NCI-H1694 (cell line): Measurements from ENCODE around the gene FKBP11.

Experiments
- DNase-seq: peaks from one replicate; lab custom pipeline; 2025; lab: John Stamatoyannopoulos, UW

The FKBP11 gene

DNA sequence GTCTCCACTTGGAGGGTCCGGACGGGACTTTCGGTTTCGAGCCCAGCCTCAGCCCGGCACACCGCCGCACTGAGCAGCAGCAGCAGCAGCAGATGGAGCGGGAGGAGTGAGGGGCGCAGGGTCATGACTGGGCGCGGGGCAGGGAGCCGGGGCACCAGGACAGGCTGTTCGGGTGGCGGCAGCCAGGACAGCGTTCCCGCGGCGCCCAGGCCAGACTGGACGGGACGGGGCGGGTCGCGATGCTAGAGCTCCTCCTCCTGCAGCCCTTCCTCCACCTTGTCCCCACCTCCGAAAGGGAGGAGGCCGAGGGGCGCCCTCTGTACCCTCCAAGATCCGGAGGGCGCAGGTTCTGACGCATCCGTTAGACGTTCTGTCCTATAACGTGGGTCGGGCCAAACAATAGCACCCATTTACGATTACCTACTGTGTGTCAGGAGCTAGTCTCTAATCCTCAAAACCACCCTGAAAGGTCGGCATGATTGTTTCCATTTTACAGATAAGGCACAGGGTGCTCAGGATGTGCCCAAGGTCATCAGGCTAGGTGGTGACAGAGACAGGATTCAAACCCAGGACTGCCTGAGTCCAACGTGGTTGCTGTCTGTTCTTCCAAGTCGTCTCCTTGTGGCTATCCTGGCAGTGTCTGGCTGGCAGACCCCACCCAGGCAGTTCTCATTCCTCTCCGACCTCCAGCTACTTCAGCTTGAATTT is at the start of gene FKBP11:
FKBP11 (minus strand) TSS at position 189 of the 708 bp plus-strand sequence; CDS start at position 125, 64 bp downstream.
- no peak for DNase-seq

DNA sequence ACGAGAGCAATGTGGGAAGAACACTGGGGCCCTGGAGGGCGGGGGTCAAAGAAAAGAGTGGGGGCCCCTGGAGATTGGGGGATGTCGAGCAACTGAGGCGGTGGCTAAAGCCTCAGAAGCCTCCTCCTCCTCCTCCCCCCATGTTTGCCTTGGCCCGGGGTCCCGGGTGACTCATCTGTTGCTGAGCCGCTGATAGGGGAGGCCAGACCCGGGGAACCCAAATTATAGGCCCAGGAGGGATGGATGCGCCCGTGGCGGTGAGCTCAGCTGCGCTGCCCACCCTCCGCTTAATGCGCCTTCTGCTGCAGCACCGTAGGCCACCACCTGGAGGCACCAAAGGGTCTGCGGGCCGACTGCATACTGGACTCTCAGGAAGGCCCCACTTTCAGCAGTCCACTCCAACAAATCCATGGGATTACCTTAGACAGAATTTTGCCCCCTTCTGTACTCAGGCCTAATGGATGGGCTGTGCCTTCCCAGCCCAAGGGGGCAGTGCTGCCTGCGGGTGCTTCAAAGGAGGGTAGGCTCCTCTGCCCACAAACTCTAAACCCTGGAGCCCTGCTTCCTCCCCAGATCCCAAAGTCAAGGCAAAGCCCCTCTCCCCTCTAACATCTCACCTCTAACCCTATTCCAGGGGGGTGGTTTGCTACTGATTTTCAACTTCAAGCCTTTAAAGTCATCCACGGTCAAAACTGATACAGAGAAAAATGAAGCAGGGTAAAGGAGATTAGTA is 48.8 kb upstream of the FKBP11 start:
- no peak for DNase-seq

DNA sequence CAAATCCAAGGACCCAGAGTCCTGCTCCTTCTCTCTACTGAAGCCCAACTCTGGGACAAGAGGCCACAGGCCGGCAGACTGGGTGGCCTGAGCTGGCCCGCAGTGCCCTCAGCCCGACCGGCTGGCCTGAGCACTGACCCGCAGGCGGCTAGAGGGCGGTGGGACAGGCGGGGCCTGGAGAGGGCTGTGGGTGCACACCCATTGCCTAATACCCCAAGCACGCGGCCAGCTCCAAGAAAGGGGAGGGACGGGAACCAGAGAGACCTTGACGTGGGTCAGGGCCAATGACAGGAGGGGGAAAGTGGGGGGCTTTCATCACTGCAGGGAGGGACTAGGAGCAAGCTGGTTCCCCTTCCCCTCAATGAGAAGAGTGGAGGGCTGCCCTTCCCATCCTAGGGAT is 48.2 kb upstream of the FKBP11 start:
- no peak for DNase-seq

DNA sequence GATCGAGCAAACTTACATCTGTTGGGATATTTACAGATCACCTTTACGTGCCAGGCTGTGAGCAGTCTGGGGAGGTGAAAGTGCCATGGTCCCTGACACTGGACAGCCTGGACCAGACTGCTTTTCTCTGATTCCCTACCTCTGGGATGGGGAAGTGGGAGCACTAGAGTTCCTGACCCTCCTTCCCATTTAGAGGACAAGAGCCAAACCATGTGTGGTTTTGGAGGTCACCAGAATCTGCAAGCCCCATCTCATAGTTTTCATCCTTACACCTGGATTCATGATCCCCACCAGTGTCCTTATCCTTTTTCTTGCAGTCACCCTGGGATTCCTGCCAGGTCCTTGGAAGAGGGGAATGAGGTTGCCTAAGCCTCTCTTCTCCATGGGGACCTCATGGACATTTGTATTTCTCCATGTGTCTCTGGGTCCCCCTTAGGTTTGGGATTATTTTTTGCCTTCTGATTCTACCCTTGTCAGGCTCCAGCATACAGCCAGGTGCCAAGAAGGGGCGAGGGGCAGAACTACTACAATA is 47.7 kb upstream of the FKBP11 start:
- no peak for DNase-seq

DNA sequence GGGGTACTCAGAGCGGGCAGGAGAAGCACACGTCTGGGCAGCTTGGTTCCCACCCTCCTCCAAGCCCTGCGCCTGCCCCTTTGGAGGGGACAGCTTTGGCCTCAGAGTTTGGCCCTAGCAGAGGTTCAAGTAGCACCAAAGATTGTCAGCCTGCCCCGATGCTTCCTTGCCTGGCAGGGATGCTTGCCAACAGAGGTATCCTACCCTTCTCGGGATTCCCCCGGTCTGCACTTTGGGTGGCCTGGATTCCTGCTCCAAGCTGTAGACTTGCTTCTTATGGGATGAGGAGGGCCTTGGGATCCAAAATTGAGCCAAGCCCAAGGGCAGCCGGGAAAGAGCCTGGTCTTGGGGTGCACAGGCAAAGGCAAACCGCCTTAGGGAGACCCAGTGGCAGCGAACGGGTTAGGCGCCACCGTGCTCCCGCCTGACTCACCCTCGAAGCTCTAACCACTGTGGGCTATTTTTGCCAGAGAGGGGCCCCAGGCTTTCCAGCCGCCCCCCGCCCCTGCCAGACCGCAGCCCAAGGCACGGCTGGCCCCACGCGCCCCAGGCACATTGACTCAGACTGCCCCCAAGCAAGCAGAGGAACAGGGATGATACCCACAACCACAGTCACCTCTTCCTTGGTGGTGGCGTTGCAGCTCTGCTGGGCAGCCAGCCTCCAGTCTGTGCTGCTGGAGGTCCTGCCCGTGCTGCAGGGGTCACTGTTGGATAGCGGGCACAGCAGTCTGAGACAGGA is 47.1 kb upstream of the FKBP11 start:
- no peak for DNase-seq

DNA sequence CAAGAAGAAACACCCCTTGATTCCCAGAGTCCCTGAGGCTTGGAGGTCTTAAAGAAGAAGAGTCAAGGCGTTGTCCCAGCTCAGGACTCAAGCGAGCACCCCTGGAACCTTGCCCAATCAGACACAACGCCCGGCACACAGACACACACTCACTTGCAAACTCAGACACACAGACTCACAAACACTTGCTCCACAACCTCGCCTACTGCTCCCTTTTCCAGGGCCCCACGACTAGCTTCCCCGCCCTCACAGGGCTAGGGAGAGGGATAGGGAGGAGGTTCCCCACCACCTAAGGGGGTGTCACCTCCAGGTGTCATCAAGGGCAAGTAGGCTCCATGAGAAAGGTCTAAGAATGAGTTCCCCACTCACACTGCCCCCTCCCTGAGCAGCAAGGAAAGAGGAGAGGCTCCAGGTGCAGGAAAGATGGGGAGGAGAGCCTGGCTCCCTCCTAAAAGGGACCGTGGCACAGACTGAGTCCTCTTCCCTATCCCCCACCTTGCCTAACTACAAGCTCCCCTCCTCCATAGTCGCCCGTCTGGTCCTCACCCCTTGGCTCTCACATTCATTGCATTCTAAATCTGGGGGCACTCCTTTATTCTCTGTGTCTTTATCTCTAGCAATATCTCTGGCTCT is 45.5 kb upstream of the FKBP11 start:
- no peak for DNase-seq

DNA sequence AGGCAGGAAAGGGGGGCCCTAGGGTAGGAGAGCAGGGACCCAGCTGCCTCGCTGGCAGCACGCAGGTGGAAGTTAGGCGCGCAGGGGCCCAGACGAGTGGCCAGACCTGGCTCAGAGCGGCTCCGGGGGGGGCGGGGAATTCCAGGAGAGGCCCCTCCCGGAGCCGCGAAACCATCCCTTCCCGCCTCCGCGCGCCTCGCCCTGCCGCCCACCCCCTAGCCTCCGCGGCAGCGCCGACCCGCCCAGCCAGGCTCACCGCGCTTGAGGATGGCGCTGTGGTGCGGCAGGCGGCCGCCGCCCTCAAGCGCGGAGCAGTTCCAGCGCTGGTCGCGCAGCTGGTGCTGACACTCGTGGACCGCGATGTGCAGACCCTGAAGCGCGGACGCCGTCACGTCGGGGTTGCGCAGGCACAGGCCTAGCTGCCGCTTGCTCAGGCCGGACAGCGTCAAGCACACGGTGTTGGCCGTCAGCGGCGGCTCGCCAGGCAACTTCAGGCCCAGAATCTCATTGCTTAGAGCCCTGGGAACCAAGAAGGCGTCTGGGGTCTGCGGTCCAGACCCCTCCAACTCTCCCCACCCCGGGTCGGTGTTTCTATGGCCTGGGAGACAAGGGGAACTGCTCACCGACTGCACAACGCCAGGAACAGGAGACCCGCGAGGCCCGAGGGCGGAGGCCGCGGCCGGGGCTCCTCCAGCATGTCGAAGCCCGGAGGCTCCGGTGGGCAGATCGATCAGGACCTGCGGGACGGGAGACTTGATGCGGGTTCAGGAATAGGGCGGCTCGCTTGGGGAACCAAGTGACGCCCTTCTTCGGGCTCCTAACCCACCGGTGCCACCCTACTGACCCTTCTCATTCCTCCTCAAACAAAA is 44.8 kb upstream of the FKBP11 start:
- DNase-seq = no peak

DNA sequence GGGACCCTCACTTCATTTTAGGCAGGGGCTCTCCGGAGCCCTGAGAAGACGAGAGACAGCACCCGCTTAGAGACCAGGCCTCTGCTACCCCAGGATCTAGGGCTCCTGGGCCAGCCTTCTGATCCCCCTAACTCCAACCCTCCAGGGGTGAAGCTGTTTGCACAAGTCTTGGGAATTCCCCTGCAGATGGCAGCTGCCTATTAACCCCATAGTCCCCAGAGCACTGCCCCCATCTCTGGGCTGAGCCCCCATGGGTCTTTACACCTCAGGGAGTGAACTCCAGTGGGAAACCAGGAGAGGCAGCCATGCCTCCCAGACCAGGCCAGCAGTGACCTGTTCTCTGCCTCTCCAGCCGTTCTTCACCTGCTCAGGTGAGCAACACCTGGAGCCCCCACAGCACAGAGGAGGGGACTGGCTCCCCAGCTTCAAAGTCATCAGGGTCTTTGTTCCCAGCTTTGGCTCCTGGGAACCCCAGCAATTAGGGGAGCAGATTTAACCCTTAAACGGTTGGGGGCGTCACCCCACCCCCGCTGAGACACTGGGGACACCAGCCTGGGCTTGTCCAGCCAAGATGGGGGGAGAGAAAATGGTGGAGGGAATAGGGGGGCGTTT is 44.0 kb upstream of the FKBP11 start:
- no peak for DNase-seq

DNA sequence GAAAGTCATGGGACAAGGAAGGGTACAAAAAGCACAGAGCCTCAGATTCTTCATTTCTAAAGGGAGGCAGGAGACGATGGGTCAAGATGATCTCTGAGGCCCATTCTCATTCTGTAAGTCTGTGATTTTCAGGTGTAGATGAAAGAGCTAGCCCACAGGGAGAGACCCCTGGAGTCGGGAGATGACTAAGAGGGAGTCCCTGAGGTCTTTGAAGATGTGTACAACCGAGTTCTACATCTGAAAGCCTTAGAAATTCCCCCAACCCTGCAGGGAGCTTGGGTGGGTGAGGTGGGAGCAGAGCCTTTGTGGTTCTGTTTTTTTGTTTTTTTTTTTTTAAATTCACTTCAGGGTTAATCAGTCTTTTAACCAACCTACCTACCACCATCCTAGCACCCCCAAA is 43.2 kb upstream of the FKBP11 start:
- no peak for DNase-seq

DNA sequence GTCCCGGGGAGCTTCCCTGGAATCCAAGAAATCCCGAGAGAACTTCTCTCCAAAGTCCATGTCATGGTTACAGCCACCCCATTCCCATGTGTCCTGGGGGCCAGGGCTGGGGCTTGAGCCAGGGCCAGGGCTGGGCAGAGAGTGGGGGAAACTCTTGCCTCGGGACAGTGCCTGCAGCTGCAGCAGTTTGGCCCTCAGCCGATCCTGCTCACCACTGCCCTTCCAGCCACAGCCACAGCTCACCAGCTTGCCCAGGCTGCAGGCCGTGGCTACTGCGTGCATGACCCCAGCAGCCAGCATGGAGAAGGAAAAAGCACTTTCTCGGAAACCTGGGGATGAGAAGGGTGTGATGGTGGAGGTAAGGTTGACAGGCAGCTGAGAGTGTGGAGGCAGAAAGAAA is 42.7 kb upstream of the FKBP11 start:
- no peak for DNase-seq

DNA sequence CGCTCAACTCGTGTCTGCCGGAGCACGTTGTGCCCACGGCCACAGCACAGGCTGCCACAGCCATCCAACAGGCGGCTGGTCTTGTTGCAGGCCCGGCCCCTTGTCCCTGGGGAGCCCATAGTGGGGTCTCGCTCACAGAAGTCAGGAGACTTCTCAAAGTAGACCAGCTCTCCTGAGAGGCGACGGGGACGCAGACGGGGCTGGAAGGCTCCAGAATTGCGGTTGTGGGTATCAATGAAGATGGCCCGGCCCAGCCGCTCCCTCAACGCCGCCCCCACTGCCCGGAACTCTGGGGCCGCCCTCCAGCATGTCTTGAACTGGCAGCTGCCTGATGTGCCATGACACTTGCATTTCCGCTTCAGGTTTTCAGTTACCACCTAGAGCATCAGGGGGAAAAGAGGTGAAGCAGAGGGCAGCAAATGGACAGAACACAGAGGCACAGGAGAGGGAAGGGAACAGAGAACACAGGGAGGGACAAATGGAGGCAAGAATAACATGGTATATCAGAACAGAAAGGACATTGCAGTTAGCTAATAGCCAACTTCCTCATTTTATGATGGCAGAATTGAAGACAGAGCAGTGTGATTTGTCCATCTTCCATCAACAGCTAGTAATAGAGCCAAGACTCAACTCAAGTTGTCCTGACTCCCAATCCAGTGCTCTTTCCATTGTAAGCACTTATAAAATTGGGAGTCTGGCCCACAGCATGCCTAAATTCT is 41.0 kb upstream of the FKBP11 start:
- no peak for DNase-seq

DNA sequence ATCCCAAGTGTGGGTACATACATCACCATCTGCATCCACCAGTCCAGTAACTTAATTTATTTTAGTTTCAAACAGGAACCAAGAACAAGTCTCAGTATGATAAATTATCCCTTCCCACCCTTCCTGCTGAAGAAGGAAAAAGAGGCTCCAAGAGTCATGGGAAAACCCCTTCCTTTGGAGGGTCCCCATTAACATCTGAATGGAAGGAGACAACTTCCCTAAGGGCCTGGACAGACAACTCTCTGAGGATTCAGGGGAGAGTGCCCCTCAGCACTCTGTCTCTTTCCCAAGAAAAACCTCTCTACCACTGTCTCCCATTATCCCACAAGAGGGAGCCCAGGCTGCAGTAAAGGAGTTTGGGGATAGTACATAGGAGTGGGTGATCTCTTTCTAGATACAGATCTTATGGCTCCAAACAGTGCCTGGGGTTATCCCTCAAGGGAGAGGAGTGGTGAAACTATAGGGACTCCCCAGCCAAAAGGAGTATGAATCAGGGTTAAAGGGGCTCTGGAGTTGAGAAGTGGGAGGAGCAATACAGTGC is 40.1 kb upstream of the FKBP11 start:
- DNase-seq = no peak

DNA sequence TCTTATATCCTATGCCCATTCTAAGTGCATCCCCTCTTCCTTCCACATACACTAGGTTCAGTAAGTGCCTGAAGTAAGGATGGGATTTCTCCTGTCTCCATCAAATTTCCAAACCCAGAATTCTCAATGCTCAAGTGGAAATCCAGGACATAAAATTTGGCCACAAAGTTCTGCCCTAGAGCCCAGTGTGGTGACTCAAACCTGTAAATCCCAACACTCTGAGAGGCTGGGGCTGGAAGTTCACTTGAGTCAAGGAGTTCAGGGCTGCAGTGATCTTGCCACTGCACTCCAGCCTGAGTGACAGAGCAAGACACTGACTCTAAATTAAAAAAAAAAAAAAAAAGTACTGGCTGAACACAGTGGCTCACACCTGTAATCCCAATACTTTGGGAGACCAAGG is 36.5 kb upstream of the FKBP11 start:
- DNase-seq = no peak

DNA sequence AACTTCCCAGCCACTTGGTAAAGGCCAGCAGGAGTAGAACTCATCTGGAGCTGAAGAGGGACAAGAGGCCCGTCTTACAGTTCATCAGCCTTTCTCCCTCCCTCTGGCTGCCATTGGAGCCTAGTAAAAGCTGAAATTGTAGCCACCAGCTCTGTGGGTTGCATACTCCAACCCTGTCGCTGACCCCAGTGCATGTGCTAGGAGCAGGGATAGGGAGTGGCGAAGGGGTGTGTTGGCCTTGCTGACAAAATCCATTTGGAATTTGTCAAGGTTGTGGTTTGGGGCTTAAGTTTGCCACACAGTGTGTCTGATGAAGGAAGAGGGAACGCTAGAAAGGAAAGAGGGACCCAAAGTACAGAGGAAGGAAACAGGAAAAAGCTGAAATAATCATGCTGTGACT is 36.0 kb upstream of the FKBP11 start:
- no peak for DNase-seq

DNA sequence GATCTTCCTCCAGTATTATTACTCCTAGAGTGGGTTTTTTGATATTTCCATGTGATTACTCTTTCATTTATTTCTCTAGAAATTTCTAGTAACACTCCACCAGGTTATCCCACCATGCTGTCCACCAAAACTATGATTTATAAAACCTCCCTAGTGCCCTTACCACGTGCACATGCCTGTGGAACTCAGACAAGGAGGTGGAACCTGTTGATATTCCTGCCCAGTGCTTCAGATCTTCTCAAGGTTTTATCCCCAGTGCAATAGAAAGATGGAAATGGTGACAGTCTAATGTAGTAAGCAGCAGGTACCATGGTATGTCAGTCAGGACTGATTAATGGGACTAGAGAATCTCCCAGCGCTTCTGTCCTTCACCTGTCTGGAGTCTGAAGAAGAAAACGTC is 35.5 kb upstream of the FKBP11 start:
- DNase-seq = no peak

DNA sequence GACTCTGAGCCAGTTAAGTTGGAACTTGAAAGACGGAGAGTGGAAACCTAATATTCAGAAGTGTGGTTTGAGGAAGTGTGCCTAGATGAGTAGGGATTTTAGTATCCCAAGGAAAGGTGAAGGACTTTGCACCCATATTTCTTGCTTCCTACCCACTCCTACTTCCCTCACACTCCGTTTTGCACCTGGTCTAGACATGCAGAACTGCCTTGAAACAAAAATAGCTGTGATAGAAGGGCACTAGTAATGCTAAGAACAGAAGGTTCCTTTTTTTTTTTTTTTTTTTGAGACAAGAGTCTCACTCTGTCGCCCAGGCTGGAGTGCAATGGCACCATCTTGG is 32.7 kb upstream of the FKBP11 start:
- no peak for DNase-seq

DNA sequence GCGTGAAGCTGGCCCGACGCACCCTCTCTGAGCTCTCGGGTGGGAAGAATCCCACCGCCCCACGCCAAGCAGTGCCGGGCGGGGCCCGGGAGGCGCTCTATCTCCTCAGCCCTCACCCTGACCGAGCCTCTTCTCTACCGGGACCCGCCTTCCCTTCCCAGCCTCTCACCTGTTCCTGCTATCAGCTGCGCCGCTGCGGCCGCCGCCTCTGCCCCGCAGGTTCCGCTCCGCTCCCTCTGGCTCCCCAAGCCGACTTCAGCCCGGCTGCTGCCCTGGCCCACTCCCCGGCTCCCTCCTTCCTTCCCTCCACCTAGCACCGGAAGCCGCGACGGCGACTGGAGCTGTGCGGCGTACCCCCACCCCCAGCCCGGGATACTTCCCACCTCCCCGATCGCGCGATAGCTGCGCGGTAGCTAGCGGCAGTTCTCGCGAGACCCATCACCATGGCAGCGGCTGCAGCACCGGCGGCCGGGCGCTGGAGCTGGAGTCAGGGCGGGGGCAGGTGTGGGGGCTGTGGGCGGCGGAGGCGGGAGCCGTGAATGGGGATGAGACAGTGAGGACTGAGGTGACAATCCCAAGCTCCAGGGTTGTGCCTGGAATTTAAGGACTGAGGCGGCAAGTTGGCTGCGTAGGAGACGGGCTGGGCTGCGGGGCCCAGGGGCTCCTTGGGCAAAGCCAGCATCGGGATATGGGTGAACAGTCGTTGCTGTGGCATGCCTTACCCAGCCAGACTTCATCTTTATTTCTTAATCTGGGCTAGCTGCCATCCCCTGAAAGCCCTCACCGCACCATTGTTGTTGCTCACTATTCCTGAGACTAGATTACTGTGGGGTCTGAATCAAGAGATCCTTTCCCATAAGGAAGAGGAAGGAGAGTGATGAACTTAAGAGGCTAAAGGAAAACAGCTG is 32.1 kb upstream of the FKBP11 start, which contains the start of gene ARF3:
ARF3 (minus strand) TSS at position 347 of the 908 bp plus-strand sequence. CDS start 16,392 bp downstream, outside the sequence.
- DNase-seq = peak; percentile 84

DNA sequence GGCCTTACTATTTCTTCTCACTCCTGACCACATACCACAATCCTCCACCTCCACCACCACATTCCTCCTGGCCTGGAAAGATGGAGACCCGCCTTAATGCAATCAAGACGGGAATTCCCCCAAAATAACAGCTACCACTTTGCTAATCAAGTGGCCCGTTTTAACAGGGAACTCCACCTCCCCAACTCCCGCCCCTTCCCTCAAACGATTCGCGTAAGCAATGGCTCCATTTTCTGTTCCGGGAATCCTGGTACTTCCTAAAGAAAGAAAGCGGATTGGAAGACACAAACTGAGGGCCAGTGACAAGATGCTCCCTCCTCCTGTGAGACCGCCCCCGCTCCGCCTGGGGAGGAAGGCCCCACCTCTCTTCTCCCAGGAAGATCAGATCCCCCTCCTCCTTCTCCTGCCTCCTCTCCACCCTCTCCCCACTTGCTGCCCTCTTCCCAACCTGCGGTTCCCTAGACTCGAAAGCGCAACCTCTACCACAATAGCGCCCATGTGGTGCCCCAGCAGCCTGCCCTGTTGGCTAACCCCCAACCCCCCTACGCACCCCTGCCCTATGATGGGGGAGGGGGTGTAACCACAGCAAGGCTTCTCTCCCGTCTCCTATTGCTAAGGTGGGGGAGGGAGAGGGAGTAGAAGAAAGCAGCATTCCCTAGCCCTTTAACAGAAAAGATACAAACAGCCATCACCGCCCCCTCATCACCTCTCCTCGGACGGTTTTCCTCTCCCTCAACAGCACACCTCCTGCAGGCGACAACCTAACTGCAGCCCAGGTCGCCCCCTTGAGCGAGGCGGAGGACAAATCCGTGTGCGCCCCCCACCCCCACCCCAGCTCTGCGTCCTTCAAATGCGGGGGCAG is 31.2 kb upstream of the FKBP11 start:
- peak; percentile 51 for DNase-seq
